Measurements from ENCODE around the gene MRPS12.

Gene MRPS12

DNA sequence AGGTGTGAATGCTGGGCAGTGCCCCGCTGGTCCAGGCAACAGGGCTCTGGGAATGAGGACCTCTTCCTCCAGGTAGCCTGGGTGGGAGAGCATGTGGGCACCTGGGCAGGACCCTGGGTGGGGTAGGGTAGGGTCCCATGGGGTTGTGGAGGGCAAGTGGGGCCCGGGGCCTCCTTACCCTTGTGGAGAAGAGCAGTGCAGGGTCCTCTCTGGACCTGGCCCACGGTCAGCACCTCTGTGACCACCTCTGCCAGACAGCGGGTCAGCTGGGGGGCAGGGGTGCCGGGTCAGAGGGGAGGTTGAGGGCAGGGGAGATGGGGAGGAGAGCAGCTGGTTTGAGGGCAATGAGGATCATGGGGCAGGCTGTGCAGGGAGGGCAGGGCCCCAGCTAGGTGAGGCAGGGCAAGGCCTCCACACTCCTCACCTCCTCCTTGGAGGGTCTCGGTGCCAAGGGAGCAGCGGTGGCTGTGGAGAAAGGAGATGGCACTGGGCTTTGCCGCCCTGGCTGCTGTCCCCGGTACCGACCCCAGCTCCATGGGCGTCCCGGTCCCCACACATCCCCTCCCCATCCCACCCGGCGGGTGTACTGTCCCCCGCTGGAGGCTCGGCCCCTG lies 19.2 kb upstream of the MRPS12 start:
- no peak for DNase-seq (ENCODE audit: low spot score)

DNA sequence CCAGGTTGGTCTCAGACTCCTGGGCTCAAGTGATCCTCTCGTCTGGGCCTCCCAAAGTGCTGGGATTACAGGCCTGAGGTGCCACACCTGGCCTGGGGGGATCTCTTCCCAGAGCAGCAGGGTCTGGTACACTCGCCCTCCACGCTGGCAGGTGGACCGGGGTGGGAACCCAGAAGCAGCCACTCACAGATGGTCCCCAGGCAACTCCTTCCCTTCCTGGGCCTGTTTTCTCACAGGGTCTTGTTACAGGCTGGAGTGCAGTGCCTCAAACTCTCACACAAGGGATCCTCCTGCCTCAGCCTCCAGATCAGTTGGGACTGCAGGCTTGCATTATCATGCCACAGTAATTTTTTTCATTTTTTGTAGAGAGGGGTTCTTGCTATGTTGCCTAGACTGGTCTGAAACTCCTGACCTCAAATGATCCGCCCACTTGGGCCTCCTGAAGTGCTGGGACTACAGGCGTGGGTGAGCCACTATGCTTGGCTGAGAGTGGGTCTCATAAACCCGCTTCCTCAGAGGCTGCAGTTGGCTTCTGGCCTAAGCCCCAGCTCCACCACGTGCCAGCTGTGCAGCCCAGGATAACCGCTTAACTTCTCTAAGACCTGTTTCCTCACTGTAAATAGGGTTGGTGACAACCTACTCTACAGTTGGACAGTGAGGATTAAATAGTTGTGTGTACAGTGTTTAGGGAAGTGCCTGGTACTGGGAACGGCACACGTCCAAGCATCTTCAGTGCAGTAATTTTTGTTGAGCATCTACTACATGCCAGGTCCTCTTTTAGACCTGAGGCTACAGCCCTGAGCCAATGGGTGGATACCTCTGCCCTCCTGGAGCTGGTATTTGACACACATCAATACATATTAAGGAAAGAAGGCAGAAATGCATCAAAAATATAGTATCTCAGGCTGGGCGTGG lies 17.9 kb upstream of the MRPS12 start:
- no peak for DNase-seq (ENCODE audit: low spot score)

GRCh38 chr19:38913958-38914357 lies 16.8 kb upstream of the MRPS12 start:
- DNase-seq (ENCODE audit: low spot score): no peak

DNA sequence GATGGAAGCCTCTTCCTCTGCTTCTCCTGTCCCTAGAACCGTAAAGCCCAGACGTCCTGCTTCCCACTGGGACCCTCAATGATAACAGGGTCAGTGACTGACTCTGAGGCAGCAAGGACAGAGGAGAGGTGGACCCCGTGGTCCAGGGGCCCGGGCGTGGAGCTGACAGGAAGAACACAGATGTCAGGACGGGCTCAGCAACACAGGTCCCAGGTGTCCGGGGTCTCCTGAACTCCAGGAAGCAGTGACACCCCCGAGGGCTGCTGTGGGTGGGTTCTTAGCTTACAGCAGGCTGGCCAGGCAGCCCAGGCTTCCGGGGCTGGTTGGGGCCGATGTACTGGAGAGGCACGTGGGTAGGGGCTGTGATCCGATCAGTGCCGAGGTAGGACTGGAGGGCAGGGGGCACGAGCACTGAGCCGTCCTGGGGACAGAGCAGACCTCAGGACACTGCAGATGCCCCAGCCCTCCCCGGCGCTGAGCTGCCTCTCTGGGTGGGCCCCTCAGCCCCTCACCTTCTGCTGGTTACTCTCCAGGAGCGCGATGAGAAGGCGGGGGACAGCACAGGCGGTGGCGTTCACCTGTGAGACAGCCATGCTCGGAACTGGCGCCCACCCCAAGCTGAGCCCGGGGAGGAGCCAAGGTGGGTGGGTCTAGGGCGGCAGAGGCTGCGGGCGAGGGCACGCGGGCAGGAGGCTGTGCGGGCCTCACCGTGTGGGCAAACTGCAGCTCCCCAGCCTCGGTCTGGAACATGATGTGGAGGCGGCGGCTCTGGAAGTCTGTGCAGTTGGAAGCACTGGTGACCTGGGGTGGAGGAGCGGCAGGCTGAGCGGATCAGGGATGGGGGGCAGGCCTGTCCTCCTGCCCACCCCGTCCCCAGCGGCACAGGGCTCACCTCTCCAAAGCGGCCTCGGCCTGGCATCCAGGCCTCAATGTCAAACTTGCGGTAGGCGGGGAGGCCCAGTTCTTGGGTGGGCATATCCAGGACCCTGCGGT lies 15.1 kb upstream of the MRPS12 start:
- no peak for DNase-seq (ENCODE audit: low spot score)

- no peak for DNase-seq (ENCODE audit: low spot score)
Measured at GRCh38 chr19:38917516-38917915, 13.2 kb upstream of the MRPS12 start.

DNA sequence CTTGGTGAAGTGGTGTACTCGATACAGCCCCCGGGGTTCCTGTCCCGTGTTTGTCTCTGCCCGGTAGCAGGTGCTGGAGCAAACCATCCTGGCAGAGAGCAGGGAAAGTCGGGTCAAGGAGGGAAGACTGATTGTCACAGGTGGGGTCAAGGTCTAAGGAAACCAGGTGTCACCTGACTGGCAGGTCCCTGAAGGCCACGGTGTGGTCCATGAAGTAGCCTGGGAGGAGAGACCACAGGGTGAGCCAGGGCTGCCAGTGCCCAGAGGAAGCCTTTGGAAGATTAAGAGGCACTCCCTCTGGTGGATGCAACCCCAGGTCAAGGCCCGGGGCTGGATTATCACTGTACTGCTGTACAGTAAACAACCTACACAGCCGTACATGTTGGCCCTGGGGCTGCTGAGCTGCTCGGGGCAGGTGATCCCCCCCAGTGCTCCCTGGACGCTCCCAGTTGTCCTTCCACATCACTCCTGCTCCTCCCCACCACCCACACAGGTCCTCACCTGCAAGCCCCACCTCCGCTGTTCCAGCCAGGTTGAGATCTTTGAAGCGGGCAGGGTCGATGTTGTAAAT lies 12.7 kb upstream of the MRPS12 start:
- DNase-seq (ENCODE audit: low spot score): no peak

DNA sequence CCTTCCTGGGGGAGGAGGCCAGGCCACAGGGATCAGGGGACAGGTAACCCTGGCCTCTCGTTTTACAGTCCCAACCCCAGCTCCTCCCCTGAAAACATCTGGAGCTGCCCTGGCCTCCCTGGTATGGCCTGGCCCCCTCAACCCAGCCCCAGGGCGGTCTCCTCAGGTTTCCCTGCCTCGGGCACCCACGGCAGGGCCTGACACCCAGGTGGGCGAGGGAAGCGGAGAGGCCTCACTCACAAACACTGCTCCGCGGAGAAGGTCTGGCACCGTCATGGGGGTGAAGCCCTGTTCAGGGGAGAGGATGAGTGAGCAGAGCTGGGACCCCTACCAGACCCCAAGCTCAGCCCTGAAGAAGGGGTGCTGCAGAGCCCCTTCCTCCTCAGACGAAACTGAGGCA lies 12.2 kb upstream of the MRPS12 start:
- DNase-seq (ENCODE audit: low spot score): no peak

GRCh38 chr19:38919837-38920601 lies 10.7 kb upstream of the MRPS12 start:
- DNase-seq (ENCODE audit: low spot score): no peak

DNA sequence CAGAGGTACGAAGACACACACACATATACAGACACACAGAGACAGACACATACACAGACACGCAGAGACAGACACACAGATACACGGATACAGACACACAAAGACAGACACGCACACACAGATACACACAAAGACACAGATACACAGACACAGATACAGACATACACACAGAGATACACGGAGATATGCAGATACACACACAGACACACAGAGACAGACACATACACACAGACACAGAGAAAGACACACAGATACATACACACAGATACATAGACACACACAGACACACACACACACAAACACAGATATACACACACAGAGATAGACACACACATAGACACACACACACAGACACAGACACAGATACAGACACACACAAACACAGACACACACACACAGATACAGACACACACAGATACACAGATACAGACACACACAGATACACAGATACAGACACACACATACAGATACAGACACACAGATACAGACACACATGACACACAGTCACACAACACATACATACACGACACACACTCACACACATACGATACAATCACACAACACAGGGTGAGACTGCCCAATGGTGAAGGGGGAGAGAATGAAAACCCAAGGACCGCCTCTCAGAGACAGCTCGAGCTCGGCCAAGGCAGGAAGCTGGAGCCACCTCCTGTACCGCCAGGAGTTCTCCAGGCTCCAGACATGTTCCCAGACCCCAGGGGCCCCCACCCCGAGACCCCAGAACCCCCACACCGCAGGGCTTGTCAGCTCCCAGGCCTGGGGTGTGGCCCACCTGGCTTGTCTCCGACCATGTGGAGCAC lies 9.9 kb upstream of the MRPS12 start:
- DNase-seq (ENCODE audit: low spot score): no peak

- DNase-seq (ENCODE audit: low spot score): no peak
Measured at GRCh38 chr19:38921420-38922274, 9.1 kb upstream of the MRPS12 start.

DNA sequence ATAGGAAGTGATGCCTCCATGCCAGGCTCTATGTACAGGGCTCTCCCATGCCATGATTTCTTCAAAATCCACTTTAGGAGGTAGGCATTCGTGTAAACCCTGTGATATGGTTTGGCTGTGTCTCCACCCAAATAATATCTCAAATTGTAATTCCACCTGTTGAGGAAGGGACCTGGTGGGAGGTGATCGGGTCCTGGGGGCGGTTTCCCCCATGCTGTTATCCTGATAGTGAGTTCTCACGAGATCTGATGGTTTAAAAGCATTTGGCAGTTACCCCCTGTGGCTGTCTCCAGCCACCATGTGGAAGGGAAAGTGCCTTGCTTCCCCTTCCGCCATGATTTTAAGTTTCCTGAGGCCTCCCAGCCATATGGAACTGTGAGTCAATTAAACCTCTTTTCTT lies 8.3 kb upstream of the MRPS12 start:
- no peak for DNase-seq (ENCODE audit: low spot score)

- DNase-seq (ENCODE audit: low spot score): no peak
Measured at GRCh38 chr19:38924388-38924787, 6.4 kb upstream of the MRPS12 start.

GRCh38 chr19:38928391-38929001 lies 2.2 kb upstream of the MRPS12 start:
- DNase-seq (ENCODE audit: low spot score): no peak

DNA sequence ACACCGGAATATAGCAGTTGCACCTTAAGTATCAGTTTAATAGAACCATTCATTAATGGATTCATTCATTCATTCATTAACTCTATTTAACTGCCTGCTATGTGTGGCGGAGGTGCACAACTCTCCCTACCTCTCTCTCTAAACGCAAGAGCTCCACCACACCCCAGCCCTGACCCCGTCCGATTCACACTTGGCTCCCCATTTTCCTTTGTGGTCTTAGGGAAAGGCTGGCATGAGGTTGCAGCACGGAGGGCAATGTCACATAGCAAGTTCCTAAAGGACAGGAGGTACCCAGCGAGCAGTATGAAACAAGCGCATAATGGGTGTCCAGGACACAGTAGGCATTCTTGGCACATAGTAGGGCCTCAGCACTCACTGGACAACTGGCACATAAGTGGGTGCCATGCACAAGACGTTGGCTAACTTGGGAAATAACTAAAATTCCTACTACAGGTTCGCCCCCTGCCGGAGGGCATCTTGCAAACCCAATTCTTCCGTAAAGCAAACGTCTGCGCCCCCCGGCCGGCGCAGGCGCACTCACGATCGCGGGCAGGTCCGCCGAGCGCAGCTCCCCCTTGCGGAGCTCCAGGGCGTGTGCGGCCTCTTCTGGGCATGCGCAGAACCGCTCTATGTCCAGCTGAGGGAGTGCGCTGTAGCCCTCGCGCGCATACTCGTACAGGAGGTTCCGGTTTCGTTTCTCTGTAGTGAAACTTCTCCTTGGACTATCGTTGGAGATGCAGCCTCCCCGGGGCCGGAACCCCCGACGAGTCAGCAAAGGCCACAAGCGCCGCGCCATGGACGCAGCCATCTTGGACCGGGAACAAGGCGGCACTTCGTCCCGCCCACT lies 592 bp upstream of the MRPS12 start, which contains the start of gene SARS2:
SARS2 (minus strand) TSS at position 835 of the 847 bp plus-strand sequence; CDS start at position 808, 27 bp downstream.
- DNase-seq (ENCODE audit: low spot score): peak; percentile 95

DNA sequence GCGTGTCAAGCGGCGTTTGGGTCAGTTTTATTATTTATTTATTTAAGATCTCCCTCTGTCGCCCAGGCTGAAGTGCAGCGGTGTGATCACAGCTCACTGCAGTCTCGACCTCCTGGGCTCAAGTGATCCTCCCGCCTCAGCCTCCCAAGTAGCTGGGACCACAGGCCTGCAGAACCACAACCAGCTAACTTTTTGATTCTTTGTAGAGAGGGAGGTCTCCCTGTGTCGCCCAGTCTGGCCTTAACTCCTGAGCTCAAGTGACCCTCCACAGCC lies 713 bp downstream of the MRPS12 start:
- no peak for DNase-seq (ENCODE audit: low spot score)

- DNase-seq (ENCODE audit: low spot score): no peak
Measured at GRCh38 chr19:38932425-38933179, 1.9 kb downstream of the MRPS12 start.

GRCh38 chr19:38933544-38933943 lies 2.8 kb downstream of the MRPS12 start:
- DNase-seq (ENCODE audit: low spot score): no peak

Measured in Ammon's horn (tissue), 1 donor.